HCT116 (cell line): Measurements from ENCODE around the gene RPS25. TPM values are rescaled to one million over a fixed set of nuclear protein-coding genes. Genes with fewer than 3 reads are reported as not detected.

Experiments
- ATAC-seq: fragments of 200-7000 bp; cut with Tn5 transposase; 2 replicates; pipeline ENCODE4 v1.9.1; 2020; ENCODE audit warnings: mild to moderate bottlenecking, moderate library complexity
- BruUV-seq: library from RNA; stranded (reverse); fragments of 400-500 nt; replicated peaks from 2 replicates; lab custom pipeline; 2021; lab: Mats Ljungman, UMichigan
- CTCF ChIA-PET: fragments of 300-600 bp; sonication (Branson Sonifier 250); formaldehyde crosslinking; loops from one replicate; lab custom pipeline; 2021; ENCODE audit warnings: antibody characterized with exemption; lab: Charles Lee
- POLR2A ChIA-PET: fragments of 300-600, 350-600 bp; sonication (Branson Sonifier 250); formaldehyde crosslinking; loops from one replicate; lab custom pipeline; 2021; ENCODE audit warnings: antibody characterized with exemption; lab: Charles Lee
- RAD21 ChIA-PET, 2 experiments: fragments of 300-600 bp; sonication (Branson Sonifier 250); formaldehyde crosslinking; loops; one replicate each; lab custom pipeline; 2023; ENCODE audit warnings: low total read pairs in 2 of 2; ENCODE audit not compliant: uncharacterized antibody in 2 of 2, unreplicated experiment in 2 of 2, low non-redundant PET in 1 of 2; lab: Charles Lee
- DNase-seq: peaks from one replicate; pipeline ENCODE4 v3.0.0-alpha.2; 2010; ENCODE audit warnings: low read depth, low spot score
- H2AFZ ChIP-seq: fragments of 200-600 bp; shearing (Covaris generic), sonication (generic); 2 replicates; pipeline ENCODE4 v1.6.1; 2017; ENCODE audit warnings: low read depth, mixed run types, mixed read lengths, antibody characterized with exemption, low read length; ENCODE audit not compliant: poor library complexity, severe bottlenecking
- H3K27ac ChIP-seq: 2 replicates; pipeline ENCODE4 v1.5.1; 2012; ENCODE audit warnings: low read depth, low read length
- H3K27me3 ChIP-seq: fragments of 200-600 bp; sonication (generic); 2 replicates; pipeline ENCODE4 v1.6.1; 2016; ENCODE audit warnings: mixed run types, low read length, mixed read lengths; ENCODE audit not compliant: insufficient read depth
- H3K36me3 ChIP-seq, 2 experiments: fragments of 200-500 bp in 1 of 2; fragments of 200-600 bp in 1 of 2; sonication (Bioruptor generic) in 1 of 2; sonication (generic) in 1 of 2; 2 replicates each; pipeline versions ENCODE4 v1.5.1 to v1.6.1; 2014 to 2016; ENCODE audit warnings: low read length in 2 of 2, inconsistent platforms in 1 of 2, mixed read lengths in 1 of 2, mixed run types in 1 of 2; ENCODE audit not compliant: insufficient read depth in 2 of 2, control insufficient read depth in 1 of 2
- H3K4me1 ChIP-seq, 2 experiments: fragments of 200-600 bp in 1 of 2; sonication (generic) in 1 of 2; 2 replicates each; pipeline versions ENCODE4 v1.5.1 to v1.6.1; 2012 to 2017; ENCODE audit warnings: low read length in 2 of 2, inconsistent platforms in 1 of 2, mild to moderate bottlenecking in 1 of 2, mixed read lengths in 1 of 2, mixed run types in 1 of 2, moderate library complexity in 1 of 2; ENCODE audit not compliant: insufficient read depth in 2 of 2, control insufficient read depth in 1 of 2
- H3K4me2 ChIP-seq: fragments of 200-600 bp; sonication (generic); 2 replicates; pipeline ENCODE4 v1.6.1; 2017; ENCODE audit warnings: mixed run types, low read length, mixed read lengths
- H3K4me3 ChIP-seq, 2 experiments: fragments of 200-600 bp in 1 of 2; sonication (generic) in 1 of 2; replicated peaks in 1 of 2; 2 replicates each; pipeline ENCODE4 v1.5.1; 2011 to 2016; ENCODE audit warnings: low read length in 2 of 2, control low read depth in 1 of 2, low read depth in 1 of 2, mild to moderate bottlenecking in 1 of 2, mixed read lengths in 1 of 2, mixed run types in 1 of 2
- H3K79me2 ChIP-seq: fragments of 200-600 bp; sonication (generic); 2 replicates; pipeline ENCODE4 v1.6.1; 2017; ENCODE audit warnings: mild to moderate bottlenecking, mixed run types, low read length, moderate library complexity, mixed read lengths; ENCODE audit not compliant: insufficient read depth
- H3K9ac ChIP-seq: fragments of 200-600 bp; sonication (generic); 2 replicates; pipeline ENCODE4 v1.6.1; 2016; ENCODE audit warnings: low read length, mixed read lengths
- H3K9me2 ChIP-seq: fragments of 200-600 bp; sonication (generic), shearing (Covaris generic); 2 replicates; pipeline ENCODE4 v1.6.1; 2017; ENCODE audit warnings: mixed run types, mild to moderate bottlenecking, moderate library complexity; ENCODE audit not compliant: insufficient read depth
- H3K9me3 ChIP-seq, 2 experiments: fragments of 200-500 bp in 1 of 2; fragments of 200-600 bp in 1 of 2; sonication (Bioruptor generic) in 1 of 2; sonication (generic) in 1 of 2; 2 replicates each; pipeline ENCODE4 v1.6.1; 2014 to 2017; ENCODE audit warnings: low read length in 2 of 2, mixed read lengths in 2 of 2, inconsistent platforms in 1 of 2, low read depth in 1 of 2, mild to moderate bottlenecking in 1 of 2, mixed run types in 1 of 2, moderate library complexity in 1 of 2; ENCODE audit not compliant: control insufficient read depth in 1 of 2, insufficient read depth in 1 of 2
- H4K20me1 ChIP-seq: fragments of 200-600 bp; sonication (generic), shearing (Covaris generic); 2 replicates; pipeline ENCODE4 v1.6.1; 2017; ENCODE audit warnings: mixed run types, mild to moderate bottlenecking, moderate library complexity; ENCODE audit not compliant: insufficient read depth
- ATF3 ChIP-seq: IDR thresholded peaks from 2 replicates; pipeline ENCODE4 v1.6.1; 2012
- CBX3 ChIP-seq: IDR thresholded peaks from 2 replicates; pipeline ENCODE4 v1.6.1; 2012; ENCODE audit warnings: low read depth
- CEBPB ChIP-seq: IDR thresholded peaks from 2 replicates; pipeline ENCODE4 v1.6.1; 2012; ENCODE audit warnings: low read depth
- CTCF ChIP-seq, 3 experiments: fragments of 200-600 bp in 1 of 3; sonication (generic) in 1 of 3; IDR thresholded peaks in 2 of 3; conservative IDR thresholded peaks in 1 of 3; 2 replicates each; pipeline ENCODE4 v1.5.1; 2012 to 2017; ENCODE audit warnings: low read depth in 2 of 3, low read length in 2 of 3, antibody characterized with exemption in 1 of 3, borderline replicate concordance in 1 of 3, control low read depth in 1 of 3, mild to moderate bottlenecking in 1 of 3, mixed read lengths in 1 of 3, mixed run types in 1 of 3, moderate library complexity in 1 of 3; ENCODE audit not compliant: insufficient read depth in 1 of 3
- EGR1 ChIP-seq: IDR thresholded peaks from 2 replicates; pipeline ENCODE4 v1.6.1; 2012; ENCODE audit warnings: low read depth
- ELF1 ChIP-seq: IDR thresholded peaks from 2 replicates; pipeline ENCODE4 v1.6.1; 2012; ENCODE audit warnings: low read depth, borderline replicate concordance
- EZH2 ChIP-seq: fragments of 200-600 bp; sonication (generic); IDR thresholded peaks from 2 replicates; pipeline ENCODE4 v1.6.1; 2017; ENCODE audit warnings: antibody characterized with exemption, mixed run types
- EZH2phosphoT487 ChIP-seq: fragments of 200-600 bp; IDR thresholded peaks from 2 replicates; pipeline ENCODE4 v1.6.1; 2018; ENCODE audit warnings: antibody characterized with exemption, borderline replicate concordance
- FOSL1 ChIP-seq: IDR thresholded peaks from 2 replicates; pipeline ENCODE4 v1.6.1; 2012; ENCODE audit warnings: low read depth
- JUND ChIP-seq: IDR thresholded peaks from 2 replicates; pipeline ENCODE4 v1.6.1; 2012
- MAX ChIP-seq: IDR thresholded peaks from 2 replicates; pipeline ENCODE4 v1.6.1; 2012
- POLR2A ChIP-seq: IDR thresholded peaks from 2 replicates; pipeline ENCODE4 v1.7.0; 2011; ENCODE audit warnings: borderline replicate concordance; ENCODE audit not compliant: insufficient read depth, insufficient read length; ENCODE audit errors: extremely low read depth
- POLR2AphosphoS5 ChIP-seq: IDR thresholded peaks from 2 replicates; pipeline ENCODE4 v1.6.1; 2011; ENCODE audit warnings: mild to moderate bottlenecking, low read depth, low read length, moderate library complexity
- RAD21 ChIP-seq: IDR thresholded peaks from 2 replicates; pipeline ENCODE4 v1.6.1; 2012; ENCODE audit warnings: low read depth, mild to moderate bottlenecking
- SIN3A ChIP-seq: IDR thresholded peaks from 2 replicates; pipeline ENCODE4 v1.6.1; 2012; ENCODE audit warnings: low read depth
- SP1 ChIP-seq: IDR thresholded peaks from 2 replicates; pipeline ENCODE4 v1.6.1; 2012; ENCODE audit warnings: low read depth
- SRF ChIP-seq: IDR thresholded peaks from 2 replicates; pipeline ENCODE4 v1.6.1; 2012; ENCODE audit warnings: low read depth
- YY1 ChIP-seq: IDR thresholded peaks from 2 replicates; pipeline ENCODE4 v1.6.1; 2011; ENCODE audit warnings: low read length, low read depth, moderate library complexity, mild to moderate bottlenecking; ENCODE audit not compliant: insufficient replicate concordance; ENCODE audit errors: extremely low read depth
- ZBTB33 ChIP-seq: IDR thresholded peaks from 2 replicates; pipeline ENCODE4 v1.6.1; 2011; ENCODE audit warnings: mild to moderate bottlenecking, low read length, moderate library complexity; ENCODE audit not compliant: insufficient replicate concordance; ENCODE audit errors: extremely low read depth
- ZFX ChIP-seq: fragments of 450-650 bp; IDR thresholded peaks from 2 replicates; pipeline ENCODE4 v1.6.1; 2017
- ZNF274 ChIP-seq: fragments of 200-500 bp; sonication (Bioruptor generic); IDR thresholded peaks from 2 replicates; pipeline ENCODE4 v1.6.1; 2014; ENCODE audit warnings: mild to moderate bottlenecking, low read depth, low read length, inconsistent platforms
- intact Hi-C: fragments of 100-400 bp; cut with micrococcal nuclease; formaldehyde crosslinking; loops from 2 replicates; pipeline ENCODE4 v1.10.0; 2022
- total RNA-seq: library from RNA; stranded (reverse); gene quantifications from one replicate; pipeline ENCODE4 v1.2.1, GENCODE V29; 2021; ENCODE audit not compliant: unreplicated experiment

RPS25 gene
- total RNA-seq, 1 experiment from 2014 or later = 1,404 TPM

GRCh38 chr11:119057000-119057769 lies 39.0 kb upstream of the RPS25 start, which contains the start of gene HYOU1:
Gene HYOU1 (minus strand): TSS chr11:119057205. CDS start chr11:119056160, 1,045 bp downstream.
- no peaks in the 10 kb centered on the region for H3K9me3 ChIP-seq
- no peaks in the 10 kb centered on the region for H3K27me3 ChIP-seq
- H3K9me2 ChIP-seq = no peaks in the 10 kb centered on the region
- ChIA-PET CTCF (interaction anchor here (0.8 to 2.0 kb wide), 4 partner anchors 10 to 281 kb away, joined by 3 to 9 read pairs (median 3); partner anchors contain the start of gene VPS11), RAD21 (no interaction called here), POLR2A (interaction anchor here (1.2 to 1.7 kb wide), 2 partner anchors 11 to 281 kb away, joined by 3 to 6 read pairs; no protein-coding TSS in a partner anchor)
- H3K4me2 ChIP-seq = peak within 1 kb of the TSS; percentile 89
- peak; percentile 95 for ATAC-seq
- peaks cover 21% of the 10 kb centered on the region in 2 experiments; a peak in 3 of 4 replicates for H3K36me3 ChIP-seq
- peak within 1 kb of the TSS; percentile 75 to 96 for H3K4me3 ChIP-seq
- H4K20me1 ChIP-seq = no peaks in the 10 kb centered on the region
- intact Hi-C loops = loop anchor here (1.0 kb wide), 2 partner anchors 324 to 367 kb away; partner anchors contain the start of gene USP2
- peaks cover 19% of the 10 kb centered on the region for H3K79me2 ChIP-seq
- peak within 1 kb of the TSS; percentile 95 for H3K9ac ChIP-seq
- peak; percentile 87 for DNase-seq
- no peak within 1 kb of the TSS for H2AFZ ChIP-seq
- H3K4me1 ChIP-seq = peaks cover 4 to 17% of the 10 kb centered on the region in 2 experiments; a peak in 3 of 4 replicates
- peak within 1 kb of the TSS; percentile 77 for H3K27ac ChIP-seq
- BruUV-seq = no TSS peak
- no peak for TF ChIP-seq ZBTB33
- no peak for TF ChIP-seq SRF
- peak; percentile 73 for TF ChIP-seq SIN3A
- peak; percentile 12 for TF ChIP-seq YY1
- peak; percentile 83 for TF ChIP-seq POLR2AphosphoS5
- no peak for TF ChIP-seq ZFX
- no peak; the same call in 1 of the 2 replicates for TF ChIP-seq ELF1
- peak; percentile 63 for TF ChIP-seq POLR2A
- no peak for TF ChIP-seq EZH2
- peak; percentile 36; the same call in 1 of the 2 replicates for TF ChIP-seq EGR1
- TF ChIP-seq EZH2phosphoT487 = no peak
- TF ChIP-seq CTCF (IDR thresholded peaks at IDR 0.05 in 2 of 3, conservative IDR thresholded peaks at IDR 0.05 in 1 of 3; ENCODE audit: borderline replicate concordance in 1 of 3, insufficient read depth in 1 of 3, low read depth in 2 of 3, low read length in 2 of 3) = peak in 2 of 3 experiments; percentile 22 to 34; a peak in 3 of 6 replicates
- no peak for TF ChIP-seq FOSL1
- TF ChIP-seq RAD21 = no peak
- TF ChIP-seq JUND = no peak
- no peak for TF ChIP-seq ZNF274
- TF ChIP-seq ATF3 = no peak
- TF ChIP-seq MAX = peak; percentile 84
- no peak; the same call in 1 of the 2 replicates for TF ChIP-seq CBX3
- TF ChIP-seq CEBPB = no peak; the same call in 1 of the 2 replicates
- TF ChIP-seq SP1 = peak; percentile 76; the same call in 1 of the 2 replicates
